Natural killer cell (primary cell): ENCODE measurements around the gene PLXDC1. TPM values are rescaled to one million over a fixed set of nuclear protein-coding genes. Genes with fewer than 3 reads are reported as not detected.
A peak's percentile ranks its signal among the peaks of the same experiment; 100 is the strongest.
"Not testable (repeated sequence)": the region's sequence is repeated elsewhere in the genome, so short reads cannot be mapped to it uniquely, and the experiment has no call there.

Source experiments
- ATAC-seq, 3 donors: fragments of 150-1000 bp in 2 of 3; fragments of 200-7000 bp in 1 of 3; cut with Tn5 transposase; 1 replicate in 1 of 3; 2 replicates in 2 of 3; pipeline ENCODE4 v1.10.0; 2021; ENCODE audit warnings: mild to moderate bottlenecking in 2 of 3, moderate library complexity in 2 of 3
- DNase-seq, 2 donors: peaks; one replicate each; pipeline versions ENCODE4 v3.0.0 to v3.0.0-alpha.2; 2013 to 2021; ENCODE audit warnings: mixed read lengths in 1 of 2
- H3K27ac ChIP-seq: one replicate; pipeline ENCODE4 v1.5.1; 2013; ENCODE audit warnings: mild to moderate bottlenecking, low read length
- H3K27me3 ChIP-seq: one replicate; pipeline ENCODE4 v1.6.1; 2013; ENCODE audit warnings: low read length; ENCODE audit not compliant: control insufficient read depth, insufficient read depth
- H3K36me3 ChIP-seq: one replicate; pipeline ENCODE4 v1.6.1; 2013; ENCODE audit warnings: low read length; ENCODE audit not compliant: control insufficient read depth, insufficient read depth
- H3K4me1 ChIP-seq: one replicate; pipeline ENCODE4 v1.6.1; 2013; ENCODE audit warnings: low read length; ENCODE audit not compliant: control insufficient read depth, insufficient read depth
- H3K4me3 ChIP-seq: one replicate; pipeline ENCODE4 v1.5.1; 2013; ENCODE audit warnings: low read length
- H3K9me3 ChIP-seq: one replicate; pipeline ENCODE4 v1.6.1; 2013; ENCODE audit warnings: low read length; ENCODE audit not compliant: control insufficient read depth, insufficient read depth
- H3K27ac Mint-ChIP-seq, 2 donors: one replicate each; pipeline ENCODE4 v1.8.0; 2022; ENCODE audit warnings: mild to moderate bottlenecking in 2 of 2, mixed read lengths in 2 of 2, moderate library complexity in 1 of 2
- H3K27me3 Mint-ChIP-seq, 2 donors: one replicate each; pipeline ENCODE4 v1.8.0; 2022; ENCODE audit warnings: low read depth in 2 of 2, mixed read lengths in 2 of 2
- H3K36me3 Mint-ChIP-seq: one replicate; pipeline ENCODE4 v1.8.0; 2022; ENCODE audit warnings: mixed read lengths
- H3K4me1 Mint-ChIP-seq, 2 donors: one replicate each; pipeline ENCODE4 v1.8.0; 2022; ENCODE audit warnings: mixed read lengths in 2 of 2
- H3K4me3 Mint-ChIP-seq: one replicate; pipeline ENCODE4 v1.8.0; 2022; ENCODE audit warnings: mild to moderate bottlenecking, moderate library complexity, mixed read lengths
- H3K9me3 Mint-ChIP-seq, 2 donors: one replicate each; pipeline ENCODE4 v1.8.0; 2022; ENCODE audit warnings: mixed read lengths in 2 of 2
- CTCF ChIP-seq: fragments of 200-600 bp; IDR thresholded peaks from one replicate; pipeline ENCODE4 v1.8.0; 2022; ENCODE audit warnings: antibody characterized with exemption
- WGBS: methylation state at CpG from one replicate; pipeline ENCODE4 v1.1.7; 2013; ENCODE audit warnings: missing lambda C conversion rate; ENCODE audit not compliant: insufficient coverage; 5-methylcytosine and 5-hydroxymethylcytosine counted together
- intact Hi-C: fragments of 100-400 bp; cut with micrococcal nuclease; formaldehyde crosslinking; loops from one replicate; pipeline ENCODE4 v1.14.2; 2022
- total RNA-seq, 4 donors: library from RNA; stranded (reverse); fragments of 120-200 nt in 1 of 4; gene quantifications; one replicate each; pipeline versions ENCODE4 v1.2.3 to v1.2.4, GENCODE V29; 2013 to 2022

The PLXDC1 gene
- total RNA-seq, 3 donors from 2014 or later (not counting 1 experiment from before 2014, with no cell fraction given), result 5.7 to 53.6 (median 15.9) TPM

DNA sequence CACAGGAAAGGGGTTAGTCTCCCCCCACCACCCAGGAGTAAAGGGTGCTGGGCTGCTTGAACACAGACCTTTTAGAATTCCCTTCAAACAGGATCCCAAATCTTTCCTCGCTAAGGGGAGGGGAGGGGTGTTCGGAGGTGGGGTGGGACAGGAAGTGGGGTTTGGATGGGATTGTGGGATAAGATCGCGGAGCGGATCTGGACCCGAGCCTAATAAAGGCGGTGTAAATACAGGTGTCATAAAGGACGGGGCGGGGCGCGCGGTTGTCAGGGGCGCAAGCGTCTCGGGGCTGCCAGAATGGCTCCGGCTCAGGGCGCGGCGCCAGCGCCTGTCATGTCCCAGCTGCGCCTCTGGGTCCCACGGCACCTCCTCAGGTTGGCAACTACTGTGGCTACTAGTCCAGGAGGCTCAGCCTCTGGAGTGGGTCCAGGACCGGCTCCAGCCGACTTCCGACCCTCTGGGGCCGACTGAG lies 124.4 kb downstream of the PLXDC1 start:
- peaks cover 7% of the 10 kb centered on the region for H3K4me1 ChIP-seq
- DNase-seq (peak in 1 of 2 donors; percentile 44), ATAC-seq (peak in 2 of 3 donors; percentile 31 to 66)
- no peak for TF ChIP-seq CTCF
- no peak overlapping the region for H3K27ac Mint-ChIP-seq
- no peak overlapping the region for H3K4me3 ChIP-seq
- intact Hi-C loops, result no loop called here
- no peak overlapping the region for H3K27ac ChIP-seq
- no peaks in the 10 kb centered on the region for H3K36me3 ChIP-seq
- peaks cover 10% of the 10 kb centered on the region for H3K27me3 ChIP-seq
- 2% methylated on average over 26 of the region's 26 CpGs for WGBS
- peaks cover 17 to 26% of the 10 kb centered on the region in 2 donors for H3K27me3 Mint-ChIP-seq
- H3K36me3 Mint-ChIP-seq, result no peaks in the 10 kb centered on the region
- H3K9me3 ChIP-seq, result no peaks in the 10 kb centered on the region
- no peaks in the 10 kb centered on the region for H3K9me3 Mint-ChIP-seq
- H3K4me1 Mint-ChIP-seq, result no peaks in the 10 kb centered on the region
- no peak overlapping the region for H3K4me3 Mint-ChIP-seq

DNA sequence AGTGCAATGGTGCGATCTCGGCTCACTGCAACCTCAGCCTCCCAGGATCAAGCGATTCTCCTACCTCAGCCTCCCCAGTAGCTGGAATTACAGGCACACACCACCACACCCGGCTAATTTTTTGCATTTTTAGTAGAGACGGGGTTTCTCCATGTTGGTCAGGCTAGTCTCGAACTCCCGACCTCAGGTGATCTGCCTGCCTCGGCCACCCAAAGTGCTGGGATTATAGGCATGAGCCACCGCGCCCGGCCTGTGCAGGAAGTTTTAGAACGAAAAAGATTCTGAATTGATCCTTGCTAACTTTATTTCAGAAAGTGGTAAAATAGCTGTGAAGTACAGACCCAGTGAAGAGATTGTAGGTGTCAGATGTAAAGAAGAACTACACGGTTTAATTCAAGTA lies 125.1 kb downstream of the PLXDC1 start:
- peaks cover 10% of the 10 kb centered on the region for H3K27me3 ChIP-seq
- H3K27ac Mint-ChIP-seq, H3K27ac ChIP-seq, H3K36me3 Mint-ChIP-seq, H3K4me1 Mint-ChIP-seq, H3K9me3 Mint-ChIP-seq, H3K36me3 ChIP-seq, ATAC-seq, H3K4me3 Mint-ChIP-seq, H3K9me3 ChIP-seq, DNase-seq, intact Hi-C loops, H3K4me3 ChIP-seq, H3K4me1 ChIP-seq: not testable (repeated sequence)
- WGBS, result 91% methylated on average over 13 of the region's 13 CpGs
- peaks cover 17 to 22% of the 10 kb centered on the region in 2 donors for H3K27me3 Mint-ChIP-seq

- H3K27me3 Mint-ChIP-seq, result peaks cover 15 to 17% of the 10 kb centered on the region in 2 donors
- intact Hi-C loops, result no loop called here
- TF ChIP-seq CTCF, result no peak
- H3K4me3 ChIP-seq, result no peak overlapping the region
- no peaks in the 10 kb centered on the region for H3K9me3 Mint-ChIP-seq
- H3K27ac Mint-ChIP-seq, result no peak overlapping the region
- 89% methylated on average over 6 of the region's 6 CpGs for WGBS
- H3K27me3 ChIP-seq, result peaks cover 10% of the 10 kb centered on the region
- no peaks in the 10 kb centered on the region for H3K36me3 Mint-ChIP-seq
- H3K4me1 Mint-ChIP-seq, result no peaks in the 10 kb centered on the region
- H3K27ac ChIP-seq, result no peak overlapping the region
- ATAC-seq (no peak), DNase-seq (no peak)
- H3K4me1 ChIP-seq, result peaks cover 9% of the 10 kb centered on the region
- no peak overlapping the region for H3K4me3 Mint-ChIP-seq
- H3K36me3 ChIP-seq, result no peaks in the 10 kb centered on the region
- no peaks in the 10 kb centered on the region for H3K9me3 ChIP-seq
Measured at GRCh38 chr17:39022924-39023323, 128.5 kb downstream of the PLXDC1 start.

DNA sequence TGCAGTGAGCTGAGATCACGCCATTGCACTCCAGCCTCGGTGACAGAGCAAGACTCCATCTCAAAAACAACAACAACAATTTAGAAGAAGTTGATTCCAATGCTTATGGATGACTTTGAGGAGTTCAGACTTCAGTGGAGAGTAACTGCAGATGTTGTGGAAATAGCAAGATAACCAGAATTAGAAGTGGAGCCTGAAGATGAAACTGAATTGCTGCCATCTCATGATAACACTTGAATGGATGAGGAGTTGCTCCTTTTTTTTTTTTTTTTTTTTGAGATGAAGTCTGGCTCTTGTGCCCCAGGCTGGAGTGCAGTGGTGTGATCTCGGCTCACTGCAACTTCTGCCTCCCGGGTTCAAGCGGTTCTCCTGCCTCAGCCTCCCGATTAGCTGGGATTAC lies 131.4 kb downstream of the PLXDC1 start:
- H3K36me3 ChIP-seq, H3K27ac Mint-ChIP-seq, H3K36me3 Mint-ChIP-seq, DNase-seq, H3K4me1 ChIP-seq, H3K4me3 ChIP-seq, H3K4me3 Mint-ChIP-seq, intact Hi-C loops, ATAC-seq, H3K4me1 Mint-ChIP-seq, H3K9me3 Mint-ChIP-seq, H3K9me3 ChIP-seq, H3K27ac ChIP-seq, H3K27me3 Mint-ChIP-seq, H3K27me3 ChIP-seq: not testable (repeated sequence)
- 98% methylated on average over 5 of the region's 6 CpGs for WGBS
